HepG2 (cell line): ENCODE results near the gene ZNF440. TPM values are rescaled to one million over a fixed set of nuclear protein-coding genes. Genes with fewer than 3 reads are reported as not detected.

Source experiments
- ATF5 ChIP-seq: sonication (generic); formaldehyde crosslinking; IDR thresholded peaks from 2 replicates; pipeline ENCODE4 v1.4.0; 2020; ENCODE audit warnings: mild to moderate bottlenecking, low read depth, missing genetic modification reagents
- EED ChIP-seq: sonication (generic); formaldehyde crosslinking; IDR thresholded peaks from 2 replicates; pipeline ENCODE4 v1.5.0; 2020; ENCODE audit warnings: mild to moderate bottlenecking, missing genetic modification reagents
- ELF3 ChIP-seq: IDR thresholded peaks from 2 replicates; pipeline ENCODE4 v1.6.1; 2016; ENCODE audit warnings: missing genetic modification reagents, missing compliant biosample characterization
- GLI4 ChIP-seq: sonication (generic); formaldehyde crosslinking; IDR thresholded peaks from 2 replicates; pipeline ENCODE4 v1.5.1; 2020; ENCODE audit warnings: missing genetic modification reagents, mild to moderate bottlenecking, moderate library complexity, borderline replicate concordance
- GRHL1 ChIP-seq: sonication (generic); formaldehyde crosslinking; conservative IDR thresholded peaks from 2 replicates; pipeline ENCODE4 v1.8.0; 2022; ENCODE audit warnings: missing genetic modification reagents
- MED1 ChIP-seq: sonication (generic); formaldehyde crosslinking; IDR thresholded peaks from 2 replicates; pipeline ENCODE4 v1.4.0; 2020; ENCODE audit warnings: missing genetic modification reagents
- MEF2D ChIP-seq: sonication (generic); formaldehyde crosslinking; IDR thresholded peaks from 2 replicates; pipeline ENCODE4 v1.5.1; 2020; ENCODE audit warnings: mild to moderate bottlenecking, missing genetic modification reagents
- RARG ChIP-seq: sonication (generic); formaldehyde crosslinking; IDR thresholded peaks from 2 replicates; pipeline ENCODE4 v1.4.0; 2020; ENCODE audit warnings: low read depth, mild to moderate bottlenecking, missing genetic modification reagents
- RBFOX2 ChIP-seq: fragments of 200-400 bp; formaldehyde crosslinking; IDR thresholded peaks from 2 replicates; pipeline ENCODE4 v1.6.1; 2017; ENCODE audit warnings: low read depth, mild to moderate bottlenecking, low read length
- RNF219 ChIP-seq: sonication (generic); formaldehyde crosslinking; IDR thresholded peaks from 2 replicates; pipeline ENCODE4 v1.5.0; 2020; ENCODE audit warnings: mild to moderate bottlenecking, missing genetic modification reagents
- SOX13 ChIP-seq, 3 experiments: fragments of 450-650 bp in 1 of 3; sonication (generic) in 1 of 3; formaldehyde crosslinking in 1 of 3; IDR thresholded peaks in 2 of 3; conservative IDR thresholded peaks in 1 of 3; 2 replicates each; pipeline versions ENCODE4 v1.5.0 to v1.6.1; 2016 to 2020; ENCODE audit warnings: antibody characterized with exemption in 1 of 3, mild to moderate bottlenecking in 1 of 3, missing compliant biosample characterization in 1 of 3, missing genetic modification reagents in 1 of 3, moderate library complexity in 1 of 3
- TGIF2 ChIP-seq: IDR thresholded peaks from 2 replicates; pipeline ENCODE4 v1.6.1; 2016; ENCODE audit warnings: control low read depth, missing compliant biosample characterization
- ZBTB38 ChIP-seq: sonication (generic); formaldehyde crosslinking; IDR thresholded peaks from 2 replicates; pipeline ENCODE4 v1.5.1; 2020; ENCODE audit warnings: mild to moderate bottlenecking, missing genetic modification reagents
- ZFP36L2 ChIP-seq: sonication (generic); formaldehyde crosslinking; IDR thresholded peaks from 2 replicates; pipeline ENCODE4 v1.4.0; 2020; ENCODE audit warnings: missing genetic modification reagents
- ZMYM3 ChIP-seq: sonication (generic); formaldehyde crosslinking; IDR thresholded peaks from 2 replicates; pipeline ENCODE4 v1.5.1; 2020; ENCODE audit warnings: mild to moderate bottlenecking, missing genetic modification reagents
- ZNF543 ChIP-seq: sonication (generic); formaldehyde crosslinking; IDR thresholded peaks from 2 replicates; pipeline ENCODE4 v1.4.0; 2020; ENCODE audit warnings: mild to moderate bottlenecking, missing genetic modification reagents
- ZNF556 ChIP-seq: sonication (generic); formaldehyde crosslinking; IDR thresholded peaks from 2 replicates; pipeline ENCODE4 v1.4.0; 2020; ENCODE audit warnings: mild to moderate bottlenecking, missing genetic modification reagents, borderline replicate concordance
- ZNF577 ChIP-seq: sonication (generic); formaldehyde crosslinking; IDR thresholded peaks from 2 replicates; pipeline ENCODE4 v1.4.0; 2020; ENCODE audit warnings: mild to moderate bottlenecking, low read depth, missing genetic modification reagents, borderline replicate concordance
- ZNF703 ChIP-seq: sonication (generic); formaldehyde crosslinking; IDR thresholded peaks from 2 replicates; pipeline ENCODE4 v1.5.1; 2020; ENCODE audit warnings: missing genetic modification reagents, mild to moderate bottlenecking, moderate library complexity, borderline replicate concordance
- ZSCAN9 ChIP-seq: IDR thresholded peaks from 2 replicates; pipeline ENCODE4 v1.6.1; 2016; ENCODE audit warnings: borderline replicate concordance
- polyA plus RNA-seq, 8 experiments: library from polyadenylated mRNA; depleted of rRNA in 3 of 8; stranded (reverse) in 7 of 8; unstranded in 1 of 8; fragments of >200 nt; fragmentation: Illumina TruSeq in 4 of 8; extraction: Trizol in 4 of 8; gene quantifications; 2 replicates each; pipeline versions ENCODE4 v1.2.1 to v1.2.3, GENCODE V29; 2011 to 2016; ENCODE audit warnings: low read depth in 4 of 8, missing spikeins in 1 of 8, mixed read lengths in 1 of 8; ENCODE audit not compliant: insufficient read depth in 1 of 8
- total RNA-seq, 5 experiments: library from RNA; depleted of rRNA; stranded (reverse); fragments of >200 nt; fragmentation: Illumina TruSeq; extraction: Trizol; gene quantifications; 2 replicates each; pipeline ENCODE4 v1.2.3, GENCODE V29; 2016; ENCODE audit warnings: low read depth in 1 of 5
- TF ChIP-seq, protein P1 (sequence below): sonication (generic); formaldehyde crosslinking; IDR thresholded peaks from 2 replicates; pipeline ENCODE4 v1.8.0; 2022; ENCODE audit warnings: mild to moderate bottlenecking, missing genetic modification reagents, borderline replicate concordance

ZNF440 gene
- total and polyA plus RNA-seq, 2 of the 13 experiments (the other 11 are each of a cell fraction or from before 2014, with no cell fraction given) = 2.7 to 12.4 TPM

- no peak for TF ChIP-seq ZFP36L2
- 0 out of 2 replicates have a peak, but pooled peaks have one; percentile 31 for TF ChIP-seq EED (CRISPR knock-in tag)
- no peak; the same call in 1 of the 2 replicates for TF ChIP-seq MED1
- TF ChIP-seq SOX13 (IDR thresholded peaks at IDR 0.05) = no peak
- 0 out of 4 replicates have a peak, but pooled peaks of 1 of the 2 experiments have one; percentile 11 for TF ChIP-seq SOX13 (CRISPR knock-in tag; conservative IDR thresholded peaks at IDR 0.05 in 1 of 2, IDR thresholded peaks at IDR 0.05 in 1 of 2)
- no peak for TF ChIP-seq GRHL1 (CRISPR knock-in tag)
- TF ChIP-seq RBFOX2 = peak; percentile 77
- TF ChIP-seq ZMYM3 = peak; percentile 59; the same call in 1 of the 2 replicates
- peak; percentile 29 for TF ChIP-seq ATF5 (CRISPR knock-in tag)
- TF ChIP-seq ZNF556 = peak; percentile 63; the same call in 1 of the 2 replicates
- 0 out of 2 replicates have a peak, but pooled peaks have one; percentile 45 for TF ChIP-seq MEF2D (CRISPR knock-in tag)
- 0 out of 2 replicates have a peak, but pooled peaks have one; percentile 29 for TF ChIP-seq RARG (CRISPR knock-in tag)
- peak; percentile 52; the same call in 1 of the 2 replicates for TF ChIP-seq ELF3
- TF ChIP-seq ZBTB38 = peak; percentile 16; the same call in 1 of the 2 replicates
- peak; percentile 89; the same call in 1 of the 2 replicates for TF ChIP-seq TGIF2 (CRISPR knock-in tag)
- peak; percentile 79; the same call in 1 of the 2 replicates for TF ChIP-seq ZNF543
- peak; percentile 46; the same call in 1 of the 2 replicates for TF ChIP-seq GLI4 (CRISPR knock-in tag)
- TF ChIP-seq, protein P1, sequence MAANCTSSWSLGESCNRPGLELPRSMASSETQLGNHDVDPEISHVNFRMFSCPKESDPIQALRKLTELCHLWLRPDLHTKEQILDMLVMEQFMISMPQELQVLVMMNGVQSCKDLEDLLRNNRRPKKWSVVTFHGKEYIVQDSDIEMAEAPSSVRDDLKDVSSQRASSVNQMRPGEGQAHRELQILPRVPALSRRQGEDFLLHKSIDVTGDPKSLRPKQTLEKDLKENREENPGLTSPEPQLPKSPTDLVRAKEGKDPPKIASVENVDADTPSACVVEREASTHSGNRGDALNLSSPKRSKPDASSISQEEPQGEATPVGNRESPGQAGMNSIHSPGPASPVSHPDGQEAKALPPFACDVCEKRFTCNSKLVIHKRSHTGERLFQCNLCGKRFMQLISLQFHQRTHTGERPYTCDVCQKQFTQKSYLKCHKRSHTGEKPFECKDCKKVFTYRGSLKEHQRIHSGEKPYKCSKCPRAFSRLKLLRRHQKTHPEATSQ (CRISPR knock-in tag) = peak; percentile 52; the same call in 1 of the 2 replicates
- TF ChIP-seq ZNF577 (CRISPR knock-in tag) = no peak
- peak; percentile 19; the same call in 1 of the 2 replicates for TF ChIP-seq ZNF703 (CRISPR knock-in tag)
- TF ChIP-seq RNF219 (CRISPR knock-in tag) = no peak
- TF ChIP-seq ZSCAN9 = 0 out of 2 replicates have a peak, but pooled peaks have one; percentile 30
Observed at GRCh38 chr19:11766597-11767591, 47.2 kb upstream of the ZNF440 start, which contains the start of gene ZNF441 (continued).
